ENCODE data around the gene LOXHD1.

Gene LOXHD1

GRCh38 chr18:46601141-46601805 is 55.7 kb downstream of the LOXHD1 start:
- H3K4me1 ChIP-seq (ENCODE audit: insufficient read depth, low read length), result no peaks in the 10 kb centered on the region
- WGBS, result 89% methylated on average over 15 of the region's 17 CpGs
- no peaks in the 10 kb centered on the region for H3K9me3 ChIP-seq (ENCODE audit: insufficient read depth, low read depth, low read length)
- no peak overlapping the region for H3K9ac ChIP-seq (ENCODE audit: low read depth, low read length)
- H3K27ac ChIP-seq (ENCODE audit: low read depth, low read length), result no peak overlapping the region
- no peaks in the 10 kb centered on the region for H3K27me3 ChIP-seq (ENCODE audit: insufficient read depth, low read length)
- no peaks in the 10 kb centered on the region for H3K36me3 ChIP-seq (ENCODE audit: insufficient read depth, low read length)
- H3K4me3 ChIP-seq (ENCODE audit: low read length), result no peak overlapping the region

- Histone ChIP-seq H3K4me3 (ENCODE audit: low read length) (no peak overlapping the region), H3K36me3 (ENCODE audit: insufficient read depth, low read length) (no peaks in the 10 kb centered on the region), H3K9me3 (ENCODE audit: insufficient read depth, low read depth, low read length) (no peaks in the 10 kb centered on the region), H3K9ac (ENCODE audit: low read depth, low read length) (no peak overlapping the region), H3K27ac (ENCODE audit: low read depth, low read length) (no peak overlapping the region), H3K4me1 (ENCODE audit: insufficient read depth, low read length) (no peaks in the 10 kb centered on the region), H3K27me3 (ENCODE audit: insufficient read depth, low read length) (no peaks in the 10 kb centered on the region)
Observed at GRCh38 chr18:46596119-46596518, 60.9 kb downstream of the LOXHD1 start.

DNA sequence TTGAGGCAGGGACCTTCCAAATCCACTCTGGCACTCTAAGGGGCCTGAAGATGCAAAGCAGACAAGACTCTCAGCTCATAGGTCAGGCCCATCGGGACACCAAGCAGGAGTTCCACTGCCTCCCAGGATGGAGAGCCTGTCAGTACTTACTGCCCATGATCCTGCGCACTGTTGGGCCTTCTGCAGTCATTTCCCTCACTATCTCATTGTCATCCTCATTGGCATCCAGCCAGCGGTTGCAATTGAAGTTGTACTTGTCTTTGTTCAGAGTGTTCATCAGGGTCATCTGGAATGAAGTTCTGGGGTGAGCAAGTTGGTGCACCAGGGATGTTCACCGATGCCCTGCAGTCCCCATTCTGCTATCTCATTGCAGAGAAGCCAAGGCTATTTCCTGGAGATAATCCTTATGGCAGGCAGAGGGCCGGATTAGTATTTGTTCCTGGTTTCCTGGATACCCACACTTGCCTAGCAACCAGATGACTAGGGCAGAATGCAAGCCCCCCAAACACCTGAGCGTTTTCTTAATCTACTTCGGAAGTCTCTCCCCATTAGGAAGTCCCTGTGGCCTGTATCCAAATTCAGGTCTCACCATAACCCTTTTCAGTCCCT is 65.1 kb downstream of the LOXHD1 start:
- Histone ChIP-seq H3K27ac (ENCODE audit: low read depth, low read length) (no peak overlapping the region), H3K9me3 (ENCODE audit: insufficient read depth, low read depth, low read length) (no peaks in the 10 kb centered on the region), H3K4me1 (ENCODE audit: insufficient read depth, low read length) (no peaks in the 10 kb centered on the region), H3K9ac (ENCODE audit: low read depth, low read length) (no peak overlapping the region), H3K4me3 (ENCODE audit: low read length) (no peak overlapping the region), H3K27me3 (ENCODE audit: insufficient read depth, low read length) (no peaks in the 10 kb centered on the region), H3K36me3 (ENCODE audit: insufficient read depth, low read length) (no peaks in the 10 kb centered on the region)
- WGBS, result 91% methylated on average over 7 of the region's 7 CpGs

DNA sequence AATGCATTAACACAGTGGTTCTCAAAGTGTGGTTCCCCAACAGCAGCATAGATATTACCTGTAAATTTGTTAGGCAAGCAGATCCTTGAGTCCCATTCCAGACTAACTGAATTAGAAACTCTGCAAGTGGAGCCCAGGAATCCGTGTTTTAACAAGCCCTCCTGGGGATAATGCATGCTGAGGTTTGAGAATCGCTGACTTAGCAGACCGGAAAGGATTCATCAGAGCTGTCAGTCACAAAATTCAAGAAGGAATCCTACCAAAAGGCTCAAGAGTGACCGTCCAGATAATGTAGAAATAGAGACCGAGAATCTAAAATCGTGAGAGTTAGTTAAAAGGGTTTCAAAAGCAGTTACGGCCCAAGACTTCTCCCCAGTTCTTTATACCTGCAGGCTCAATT is 66.9 kb downstream of the LOXHD1 start:
- H3K36me3 ChIP-seq (ENCODE audit: insufficient read depth, low read length), result no peaks in the 10 kb centered on the region
- no peaks in the 10 kb centered on the region for H3K4me1 ChIP-seq (ENCODE audit: insufficient read depth, low read length)
- no peak overlapping the region for H3K9ac ChIP-seq (ENCODE audit: low read depth, low read length)
- H3K4me3 ChIP-seq (ENCODE audit: low read length), result no peak overlapping the region
- no peak overlapping the region for H3K27ac ChIP-seq (ENCODE audit: low read depth, low read length)
- no peaks in the 10 kb centered on the region for H3K9me3 ChIP-seq (ENCODE audit: insufficient read depth, low read depth, low read length)
- no peaks in the 10 kb centered on the region for H3K27me3 ChIP-seq (ENCODE audit: insufficient read depth, low read length)
- WGBS, result 42% methylated on average over 7 of the region's 7 CpGs

GRCh38 chr18:46588971-46589660 is 67.9 kb downstream of the LOXHD1 start:
- H3K4me1 ChIP-seq (ENCODE audit: insufficient read depth, low read length), result no peaks in the 10 kb centered on the region
- 68% methylated on average over 8 of the region's 8 CpGs for WGBS
- no peaks in the 10 kb centered on the region for H3K27me3 ChIP-seq (ENCODE audit: insufficient read depth, low read length)
- H3K9ac ChIP-seq (ENCODE audit: low read depth, low read length), result no peak overlapping the region
- H3K4me3 ChIP-seq (ENCODE audit: low read length), result no peak overlapping the region
- no peaks in the 10 kb centered on the region for H3K9me3 ChIP-seq (ENCODE audit: insufficient read depth, low read depth, low read length)
- H3K27ac ChIP-seq (ENCODE audit: low read depth, low read length), result no peak overlapping the region
- no peaks in the 10 kb centered on the region for H3K36me3 ChIP-seq (ENCODE audit: insufficient read depth, low read length)

DNA sequence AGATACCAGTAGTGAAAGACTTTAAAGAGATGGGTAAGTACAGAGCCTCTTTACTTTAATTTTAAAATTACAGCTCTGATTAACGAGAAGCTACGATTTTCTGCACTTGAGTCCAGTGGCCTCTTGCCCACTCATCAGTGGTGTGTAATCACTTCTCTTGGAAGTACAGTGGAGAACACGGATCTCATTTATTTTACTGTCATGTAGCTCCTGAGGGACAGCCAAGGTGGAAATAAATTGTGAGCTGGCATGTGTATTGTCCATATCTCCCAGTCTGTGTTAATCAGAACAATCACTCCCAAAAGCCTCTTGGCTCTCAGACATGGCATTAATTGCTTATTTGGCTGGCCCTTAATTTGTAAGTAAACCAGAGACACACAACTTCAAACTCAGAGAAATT is 69.4 kb downstream of the LOXHD1 start:
- Histone ChIP-seq H3K9ac (ENCODE audit: low read depth, low read length) (no peak overlapping the region), H3K9me3 (ENCODE audit: insufficient read depth, low read depth, low read length) (no peaks in the 10 kb centered on the region), H3K27ac (ENCODE audit: low read depth, low read length) (no peak overlapping the region), H3K4me1 (ENCODE audit: insufficient read depth, low read length) (no peaks in the 10 kb centered on the region), H3K27me3 (ENCODE audit: insufficient read depth, low read length) (no peaks in the 10 kb centered on the region), H3K36me3 (ENCODE audit: insufficient read depth, low read length) (no peaks in the 10 kb centered on the region), H3K4me3 (ENCODE audit: low read length) (no peak overlapping the region)
- WGBS, result 99% methylated on average over 3 of the region's 3 CpGs

- H3K27ac ChIP-seq (ENCODE audit: low read depth, low read length), result no peak overlapping the region
- H3K4me3 ChIP-seq (ENCODE audit: low read length), result no peak overlapping the region
- no peaks in the 10 kb centered on the region for H3K27me3 ChIP-seq (ENCODE audit: insufficient read depth, low read length)
- H3K9ac ChIP-seq (ENCODE audit: low read depth, low read length), result no peak overlapping the region
- no peaks in the 10 kb centered on the region for H3K4me1 ChIP-seq (ENCODE audit: insufficient read depth, low read length)
- 95% methylated on average over 3 of the region's 3 CpGs for WGBS
- H3K36me3 ChIP-seq (ENCODE audit: insufficient read depth, low read length), result no peaks in the 10 kb centered on the region
- peaks cover 11% of the 10 kb centered on the region; the same call in 1 of the 2 replicates for H3K9me3 ChIP-seq (ENCODE audit: insufficient read depth, low read depth, low read length)
Observed at GRCh38 chr18:46583711-46584110, 73.3 kb downstream of the LOXHD1 start.

DNA sequence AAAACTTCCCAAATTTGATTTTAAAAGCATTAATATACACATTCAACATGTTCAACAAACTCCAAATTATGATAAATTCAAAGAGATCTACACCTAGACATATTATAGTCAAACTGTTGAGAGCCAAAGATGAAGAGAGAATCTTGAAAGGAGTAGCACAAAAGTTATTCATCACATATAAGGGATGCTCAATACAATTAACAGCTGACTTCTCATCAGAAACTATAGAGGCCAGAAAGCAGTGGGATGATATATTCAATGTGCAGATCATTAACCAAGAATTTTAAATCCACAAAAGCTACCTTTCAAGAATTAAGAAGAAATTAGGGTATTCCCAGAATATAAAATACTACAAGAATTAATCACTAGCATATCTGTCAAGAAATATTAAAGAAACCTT is 75.4 kb downstream of the LOXHD1 start:
- Histone ChIP-seq H3K27ac (ENCODE audit: low read depth, low read length) (no peak overlapping the region), H3K4me1 (ENCODE audit: insufficient read depth, low read length) (no peaks in the 10 kb centered on the region), H3K9ac (ENCODE audit: low read depth, low read length) (no peak overlapping the region), H3K36me3 (ENCODE audit: insufficient read depth, low read length) (no peaks in the 10 kb centered on the region), H3K4me3 (ENCODE audit: low read length) (no peak overlapping the region), H3K27me3 (ENCODE audit: insufficient read depth, low read length) (no peaks in the 10 kb centered on the region), H3K9me3 (ENCODE audit: insufficient read depth, low read depth, low read length) (peaks cover 11% of the 10 kb centered on the region; the same call in 1 of the 2 replicates)

GRCh38 chr18:46578987-46579386 is 78.0 kb downstream of the LOXHD1 start:
- WGBS, result 93% methylated on average over 2 of the region's 2 CpGs
- no peaks in the 10 kb centered on the region for H3K36me3 ChIP-seq (ENCODE audit: insufficient read depth, low read length)

DNA sequence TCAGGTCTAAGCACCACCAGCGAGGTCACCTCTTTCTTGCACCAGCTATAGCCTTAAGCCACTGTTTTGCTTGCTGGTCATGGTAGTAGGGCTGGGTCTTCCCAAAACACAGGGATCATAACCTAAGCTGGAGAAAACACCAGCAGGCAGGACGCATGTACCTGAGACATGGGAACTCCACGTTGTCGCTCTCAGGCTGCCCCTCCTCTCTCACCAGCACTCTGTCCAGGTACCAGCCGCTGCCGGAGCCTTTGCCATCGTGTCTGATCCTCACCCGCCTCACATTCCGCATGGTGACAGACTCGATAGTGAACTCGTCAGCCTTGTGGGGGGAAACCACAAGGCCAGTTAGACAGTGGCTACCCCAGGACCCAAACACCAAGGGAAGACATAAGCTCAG is 79.5 kb downstream of the LOXHD1 start:
- Histone ChIP-seq H3K36me3 (ENCODE audit: insufficient read depth, low read length) (no peaks in the 10 kb centered on the region), H3K27me3 (ENCODE audit: insufficient read depth, low read length) (no peaks in the 10 kb centered on the region), H3K4me3 (ENCODE audit: low read length) (no peak overlapping the region), H3K9ac (ENCODE audit: low read depth, low read length) (no peak overlapping the region), H3K9me3 (ENCODE audit: insufficient read depth, low read depth, low read length) (peaks cover 11% of the 10 kb centered on the region; the same call in 1 of the 2 replicates), H3K27ac (ENCODE audit: low read depth, low read length) (no peak overlapping the region), H3K4me1 (ENCODE audit: insufficient read depth, low read length) (no peaks in the 10 kb centered on the region)
- WGBS, result 94% methylated on average over 11 of the region's 11 CpGs

More at GRCh38 chr18:46578987-46579386, 78.0 kb downstream of the LOXHD1 start:
- no peaks in the 10 kb centered on the region for H3K27me3 ChIP-seq (ENCODE audit: insufficient read depth, low read length)
- H3K4me1 ChIP-seq (ENCODE audit: insufficient read depth, low read length), result no peaks in the 10 kb centered on the region
- no peak overlapping the region for H3K27ac ChIP-seq (ENCODE audit: low read depth, low read length)
- H3K4me3 ChIP-seq (ENCODE audit: low read length), result no peak overlapping the region
- no peak overlapping the region for H3K9ac ChIP-seq (ENCODE audit: low read depth, low read length)
- peaks cover 11% of the 10 kb centered on the region; the same call in 1 of the 2 replicates for H3K9me3 ChIP-seq (ENCODE audit: insufficient read depth, low read depth, low read length)

DNA sequence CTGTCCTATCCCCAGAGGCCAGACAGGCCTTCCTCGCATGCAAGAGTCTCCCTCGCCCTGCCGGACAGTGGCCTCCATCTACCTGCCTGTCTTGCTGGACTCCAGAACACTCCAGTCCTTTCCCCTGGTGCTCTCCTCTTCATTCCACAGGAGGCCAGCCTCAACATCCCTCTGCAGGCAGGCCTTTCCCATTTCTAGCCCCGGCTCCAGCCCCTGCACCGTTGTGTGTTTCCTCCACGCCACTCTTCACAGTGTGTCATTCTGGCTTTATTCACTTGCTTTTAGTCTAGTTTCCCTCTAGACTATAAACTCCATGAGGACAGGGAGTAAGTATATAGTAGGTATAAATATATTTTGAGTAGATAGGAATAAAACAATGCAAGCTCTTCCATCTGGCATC is 81.2 kb downstream of the LOXHD1 start:
- 95% methylated on average over 6 of the region's 6 CpGs for WGBS
- H3K4me3 ChIP-seq (ENCODE audit: low read length), result no peak overlapping the region
- no peaks in the 10 kb centered on the region for H3K4me1 ChIP-seq (ENCODE audit: insufficient read depth, low read length)
- no peak overlapping the region for H3K27ac ChIP-seq (ENCODE audit: low read depth, low read length)
- H3K36me3 ChIP-seq (ENCODE audit: insufficient read depth, low read length), result no peaks in the 10 kb centered on the region
- no peaks in the 10 kb centered on the region for H3K9me3 ChIP-seq (ENCODE audit: insufficient read depth, low read depth, low read length)
- H3K27me3 ChIP-seq (ENCODE audit: insufficient read depth, low read length), result no peaks in the 10 kb centered on the region
- no peak overlapping the region for H3K9ac ChIP-seq (ENCODE audit: low read depth, low read length)

Measured in HUES64 (cell line).